HG03378 (cell line): Measurements from ENCODE around the gene MLC1.

Experiments
- ATAC-seq: cut with Tn5 transposase; IDR thresholded peaks from one replicate; pipeline ENCODE4 v1.9.1; 2021; ENCODE audit warnings: mild to moderate bottlenecking, moderate library complexity; ENCODE audit not compliant: unreplicated experiment

Gene MLC1

GRCh38 chr22:50058906-50059880, 26.0 kb downstream of the MLC1 start:
- no peak for ATAC-seq

GRCh38 chr22:50058061-50058905, 26.9 kb downstream of the MLC1 start, which contains the start of gene TTLL8:
TSS of gene TTLL8 (minus strand) at chr22:50058298.
- ATAC-seq = no peak

GRCh38 chr22:50057278-50058060, 27.8 kb downstream of the MLC1 start:
- no peak for ATAC-seq

GRCh38 chr22:50056214-50056972, 28.8 kb downstream of the MLC1 start:
- no peak for ATAC-seq

- no peak for ATAC-seq
Measured at GRCh38 chr22:50053861-50054260, 31.4 kb downstream of the MLC1 start.

GRCh38 chr22:50051930-50052329, 33.3 kb downstream of the MLC1 start:
- no peak for ATAC-seq

GRCh38 chr22:50049299-50050195, 35.7 kb downstream of the MLC1 start:
- no peak for ATAC-seq

- no peak for ATAC-seq
Measured at GRCh38 chr22:50048836-50049235, 36.4 kb downstream of the MLC1 start.

GRCh38 chr22:50048061-50048765, 37.0 kb downstream of the MLC1 start:
- no peak for ATAC-seq

GRCh38 chr22:50047346-50047745, 37.9 kb downstream of the MLC1 start:
- ATAC-seq = no peak

- no peak for ATAC-seq
Measured at GRCh38 chr22:50046481-50047245, 38.6 kb downstream of the MLC1 start.

- no peak for ATAC-seq
Measured at GRCh38 chr22:50046019-50046415, 39.2 kb downstream of the MLC1 start.

- ATAC-seq = no peak
Measured at GRCh38 chr22:50045211-50046018, 39.8 kb downstream of the MLC1 start.

GRCh38 chr22:50044485-50045118, 40.6 kb downstream of the MLC1 start:
- ATAC-seq = no peak

GRCh38 chr22:50041361-50042065, 43.7 kb downstream of the MLC1 start:
- no peak for ATAC-seq

GRCh38 chr22:50040717-50041116, 44.5 kb downstream of the MLC1 start:
- no peak for ATAC-seq
